ENCODE measurements around the gene COG3. TPM values are rescaled to one million over a fixed set of nuclear protein-coding genes. Genes with fewer than 3 reads are reported as not detected.

COG3 gene
- total and polyA plus RNA-seq, 12 donors, result 21.9 to 70.1 (median 34.0) TPM

DNA sequence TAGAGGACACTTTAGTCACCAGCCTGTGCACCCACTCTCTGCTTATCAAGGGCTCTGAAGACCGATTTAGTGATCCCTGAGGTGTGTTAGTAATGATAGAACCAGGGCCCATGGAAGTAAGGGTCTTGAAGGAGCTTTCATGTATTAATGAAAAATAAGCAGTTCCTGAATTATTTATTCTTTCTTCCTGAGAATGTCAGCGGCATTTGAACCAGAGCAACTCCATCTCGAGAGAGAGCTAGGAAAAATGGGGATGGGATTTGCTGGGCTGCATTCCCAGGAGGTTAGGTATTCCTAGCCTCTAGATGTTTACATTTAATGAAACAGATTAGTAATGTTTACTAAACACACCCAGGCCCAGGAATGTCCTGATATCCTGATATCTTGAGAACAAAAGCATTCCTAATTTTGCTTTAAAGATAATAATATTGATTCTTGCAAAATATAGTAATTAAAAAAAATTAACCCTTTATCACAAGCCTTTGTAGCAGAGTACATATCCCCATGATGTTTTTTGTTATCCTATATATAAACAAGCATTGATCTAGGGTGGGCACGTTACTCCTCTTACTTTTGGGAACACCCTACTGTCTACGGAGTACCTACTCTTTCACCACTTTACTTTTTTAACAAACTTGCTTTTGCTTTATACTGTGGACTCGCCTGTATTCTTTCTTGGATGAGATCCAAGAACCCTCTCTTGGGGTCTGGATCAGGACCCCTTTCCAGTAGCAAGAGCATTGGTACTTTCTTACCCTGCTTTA lies 63.1 kb downstream of the COG3 start:
- H3K9me3 ChIP-seq (replicated peaks in 1 of 3), result no peaks in the 10 kb centered on the region
- no peak overlapping the region for H3K27ac ChIP-seq
- WGBS, 4 donors, result 75 to 87% (median 82%) methylated on average over 6 of the region's 6 CpGs
- peaks cover 0 to 19% of the 10 kb centered on the region in 2 donors for H3K4me1 ChIP-seq (replicated peaks in 1 of 2)
- H3K4me3 ChIP-seq, result no peak overlapping the region
- no peaks in the 10 kb centered on the region for H3K27me3 ChIP-seq
- no peak for DNase-seq
- TF ChIP-seq, protein P1, sequence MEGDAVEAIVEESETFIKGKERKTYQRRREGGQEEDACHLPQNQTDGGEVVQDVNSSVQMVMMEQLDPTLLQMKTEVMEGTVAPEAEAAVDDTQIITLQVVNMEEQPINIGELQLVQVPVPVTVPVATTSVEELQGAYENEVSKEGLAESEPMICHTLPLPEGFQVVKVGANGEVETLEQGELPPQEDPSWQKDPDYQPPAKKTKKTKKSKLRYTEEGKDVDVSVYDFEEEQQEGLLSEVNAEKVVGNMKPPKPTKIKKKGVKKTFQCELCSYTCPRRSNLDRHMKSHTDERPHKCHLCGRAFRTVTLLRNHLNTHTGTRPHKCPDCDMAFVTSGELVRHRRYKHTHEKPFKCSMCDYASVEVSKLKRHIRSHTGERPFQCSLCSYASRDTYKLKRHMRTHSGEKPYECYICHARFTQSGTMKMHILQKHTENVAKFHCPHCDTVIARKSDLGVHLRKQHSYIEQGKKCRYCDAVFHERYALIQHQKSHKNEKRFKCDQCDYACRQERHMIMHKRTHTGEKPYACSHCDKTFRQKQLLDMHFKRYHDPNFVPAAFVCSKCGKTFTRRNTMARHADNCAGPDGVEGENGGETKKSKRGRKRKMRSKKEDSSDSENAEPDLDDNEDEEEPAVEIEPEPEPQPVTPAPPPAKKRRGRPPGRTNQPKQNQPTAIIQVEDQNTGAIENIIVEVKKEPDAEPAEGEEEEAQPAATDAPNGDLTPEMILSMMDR (IDR thresholded peaks at IDR 0.05), result no peak
- TF ChIP-seq POLR2A (IDR thresholded peaks at IDR 0.05), result no peak
- H3K36me3 ChIP-seq (replicated peaks in 1 of 2), result peaks cover 0 to 54% of the 10 kb centered on the region in 2 donors
- intact Hi-C loops (cut with DNase I), result no loop called here

DNA sequence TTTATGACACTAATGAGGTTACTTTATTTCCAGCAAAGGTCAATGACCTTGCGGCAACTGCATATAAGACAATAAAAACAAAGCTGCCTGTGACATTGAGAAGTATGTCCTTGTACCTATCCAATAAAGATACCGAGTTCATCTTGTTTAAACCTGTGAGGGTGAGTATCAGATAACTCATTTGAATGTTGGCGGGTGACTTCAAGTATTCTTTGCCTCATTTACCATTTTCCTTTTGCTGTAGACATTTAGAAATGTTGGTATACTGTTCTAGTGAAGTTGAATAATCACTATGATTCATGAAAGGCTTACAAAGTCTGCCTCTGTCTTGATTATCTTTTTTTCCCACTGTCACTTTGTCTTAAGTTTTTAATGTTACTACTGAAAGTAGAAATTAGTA lies 65.0 kb downstream of the COG3 start:
- 48 to 59% (median 54%) methylated on average over 3 of the region's 3 CpGs for whole genome bisulfite sequencing, 4 donors
- H3K4me3 ChIP-seq, result no peak overlapping the region
- H3K27me3 ChIP-seq, result no peaks in the 10 kb centered on the region
- H3K27ac ChIP-seq, result peak overlapping the region in 1 of 5 donors; percentile 32
- H3K9me3 ChIP-seq (replicated peaks in 1 of 3), result no peaks in the 10 kb centered on the region
- H3K36me3 ChIP-seq (replicated peaks in 1 of 2), result peaks cover 0 to 68% of the 10 kb centered on the region in 2 donors
- peaks cover 0 to 18% of the 10 kb centered on the region in 2 donors for H3K4me1 ChIP-seq (replicated peaks in 1 of 2)
- intact Hi-C loops (cut with DNase I), result no loop called here
- TF ChIP-seq POLR2A (IDR thresholded peaks at IDR 0.05), result no peak
- TF ChIP-seq, protein P1 (IDR thresholded peaks at IDR 0.05), result no peak
- DNase-seq, result no peak

DNA sequence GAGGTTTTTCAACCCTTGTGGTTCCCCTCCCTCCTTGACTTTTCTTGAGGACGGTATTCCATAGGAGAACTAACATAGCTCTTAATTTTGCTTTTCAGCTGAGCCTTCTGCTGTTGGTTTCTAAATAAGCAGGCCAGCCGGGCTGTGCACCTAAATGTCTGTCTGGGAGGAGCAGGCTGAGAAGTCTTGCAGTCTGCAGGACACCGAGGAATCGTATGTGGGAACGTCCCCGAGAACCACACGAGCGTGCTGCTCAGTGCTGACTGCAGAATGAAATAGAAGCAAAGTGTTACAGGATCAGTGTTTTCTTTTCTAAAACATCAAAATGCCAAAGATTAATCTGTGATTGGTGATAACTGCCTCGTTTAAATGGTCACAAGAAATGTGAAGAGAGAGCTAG lies 69.9 kb downstream of the COG3 start:
- H3K4me1 ChIP-seq (replicated peaks in 1 of 2), result peaks cover 0 to 6% of the 10 kb centered on the region in 2 donors
- TF ChIP-seq, protein P1 (IDR thresholded peaks at IDR 0.05), result no peak
- no peak for TF ChIP-seq POLR2A (IDR thresholded peaks at IDR 0.05)
- DNase-seq, result no peak

DNA sequence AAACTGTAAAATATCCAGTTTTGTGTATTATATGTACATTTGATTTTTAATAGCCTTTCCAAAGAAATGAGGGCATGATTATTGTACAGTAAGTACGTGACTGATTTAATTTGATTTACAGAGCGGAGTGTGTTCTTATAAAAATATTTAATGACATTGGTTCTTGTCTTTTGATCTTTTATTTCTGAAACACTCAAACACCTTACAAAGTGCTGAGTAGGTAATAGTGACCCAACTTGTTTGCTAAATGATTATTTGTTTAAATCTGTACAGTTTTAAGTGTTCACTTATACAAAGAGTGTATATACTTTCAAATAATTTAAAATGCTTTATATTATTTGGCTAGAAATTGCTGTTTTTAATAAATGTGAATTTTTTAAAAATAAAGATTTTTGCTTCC lies 71.5 kb downstream of the COG3 start:
- H3K27ac ChIP-seq, result no peak overlapping the region
- no peak for TF ChIP-seq POLR2A (IDR thresholded peaks at IDR 0.05)
- TF ChIP-seq, protein P1 (IDR thresholded peaks at IDR 0.05), result no peak
- H3K4me3 ChIP-seq, result no peak overlapping the region
- H3K4me1 ChIP-seq (replicated peaks in 1 of 2), result no peaks in the 10 kb centered on the region
- no peak for DNase-seq
- no peaks in the 10 kb centered on the region for H3K27me3 ChIP-seq
- H3K9me3 ChIP-seq (replicated peaks in 1 of 3), result no peaks in the 10 kb centered on the region
- intact Hi-C loops (cut with DNase I), result no loop called here
- peaks cover 0 to 36% of the 10 kb centered on the region in 2 donors for H3K36me3 ChIP-seq (replicated peaks in 1 of 2)
- WGBS, 4 donors, result 88 to 97% (median 91%) methylated on average over 2 of the region's 2 CpGs

More for the DNA sequence above, 69.9 kb downstream of the COG3 start:
- Histone ChIP-seq H3K4me3 (no peak overlapping the region), H3K9me3 (replicated peaks in 1 of 3) (no peaks in the 10 kb centered on the region), H3K27ac (no peak overlapping the region), H3K27me3 (no peaks in the 10 kb centered on the region), H3K36me3 (replicated peaks in 1 of 2) (peaks cover 0 to 52% of the 10 kb centered on the region in 2 donors)
- intact Hi-C loops (cut with DNase I), result no loop called here
- WGBS, 4 donors, result 88 to 92% (median 90%) methylated on average over 9 of the region's 9 CpGs
